OCI-LY3 (cell line): Measurements from ENCODE around the gene DMAC2.

Experiments used
- EZH2phosphoT487 ChIP-seq: fragments of 200-600 bp; shearing (Covaris generic); IDR thresholded peaks from 2 replicates; pipeline ENCODE4 v1.6.1; 2018; ENCODE audit warnings: antibody characterized with exemption, mixed run types, low read depth
- TF ChIP-seq, protein P1 (sequence below): fragments of 200-600, 300-600 bp; sonication (generic); IDR thresholded peaks from 2 replicates; pipeline ENCODE4 v1.5.1; 2014; ENCODE audit warnings: antibody characterized with exemption, low read length, low read depth

DNA sequence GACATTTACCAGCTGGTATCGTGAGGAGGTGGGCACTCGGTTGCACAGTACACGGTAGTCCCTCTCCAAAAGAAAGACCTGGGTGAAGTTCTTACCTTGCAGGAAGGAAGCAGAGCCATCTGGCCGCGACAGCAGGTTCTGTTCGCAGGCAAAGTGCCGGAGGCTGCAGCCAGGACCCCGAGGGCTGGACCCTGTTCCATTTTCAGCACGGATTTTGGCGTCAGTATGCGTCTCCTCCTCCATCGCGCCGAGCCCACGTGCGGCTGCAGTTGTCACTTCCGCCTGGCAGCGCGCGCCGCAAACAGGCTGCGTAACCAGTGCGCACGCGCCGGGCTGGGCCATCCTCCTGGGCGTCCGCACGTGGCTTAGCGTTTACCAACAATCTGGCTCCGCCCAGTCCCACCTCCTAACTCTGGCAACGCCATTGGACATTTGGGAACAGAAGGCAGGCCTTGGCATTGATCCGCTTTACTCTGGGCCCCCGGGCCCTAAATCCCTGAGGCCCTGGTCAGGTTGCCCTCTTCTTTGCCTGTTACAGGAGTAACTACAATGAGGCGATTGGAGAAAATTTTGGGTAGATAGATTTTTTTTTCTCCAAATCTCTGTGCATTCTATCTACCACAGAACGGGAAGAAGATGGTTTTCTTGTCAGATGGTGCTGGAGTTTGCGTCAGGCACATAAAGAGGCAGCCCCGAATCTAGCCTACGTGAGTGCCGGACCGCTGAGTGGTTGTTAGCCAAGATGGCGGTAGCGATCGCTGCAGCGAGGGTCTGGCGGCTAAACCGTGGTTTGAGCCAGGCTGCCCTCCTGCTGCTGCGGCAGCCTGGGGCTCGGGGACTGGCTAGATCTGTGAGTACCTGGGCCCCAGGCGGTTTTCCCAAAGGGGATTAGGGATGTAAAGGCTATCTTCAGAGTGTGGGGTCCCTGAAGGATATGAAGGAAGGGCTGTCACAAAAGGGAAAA lies 42.3 kb downstream of the DMAC2 start, which contains the start of the genes BCKDHA and EXOSC5:
- TF ChIP-seq, protein P1, sequence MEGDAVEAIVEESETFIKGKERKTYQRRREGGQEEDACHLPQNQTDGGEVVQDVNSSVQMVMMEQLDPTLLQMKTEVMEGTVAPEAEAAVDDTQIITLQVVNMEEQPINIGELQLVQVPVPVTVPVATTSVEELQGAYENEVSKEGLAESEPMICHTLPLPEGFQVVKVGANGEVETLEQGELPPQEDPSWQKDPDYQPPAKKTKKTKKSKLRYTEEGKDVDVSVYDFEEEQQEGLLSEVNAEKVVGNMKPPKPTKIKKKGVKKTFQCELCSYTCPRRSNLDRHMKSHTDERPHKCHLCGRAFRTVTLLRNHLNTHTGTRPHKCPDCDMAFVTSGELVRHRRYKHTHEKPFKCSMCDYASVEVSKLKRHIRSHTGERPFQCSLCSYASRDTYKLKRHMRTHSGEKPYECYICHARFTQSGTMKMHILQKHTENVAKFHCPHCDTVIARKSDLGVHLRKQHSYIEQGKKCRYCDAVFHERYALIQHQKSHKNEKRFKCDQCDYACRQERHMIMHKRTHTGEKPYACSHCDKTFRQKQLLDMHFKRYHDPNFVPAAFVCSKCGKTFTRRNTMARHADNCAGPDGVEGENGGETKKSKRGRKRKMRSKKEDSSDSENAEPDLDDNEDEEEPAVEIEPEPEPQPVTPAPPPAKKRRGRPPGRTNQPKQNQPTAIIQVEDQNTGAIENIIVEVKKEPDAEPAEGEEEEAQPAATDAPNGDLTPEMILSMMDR: no peak
- no peak for TF ChIP-seq EZH2phosphoT487
